Trophoblast cell (in vitro differentiated cells and primary cell): ENCODE data around the gene DESI2.

Source experiments
- DNase-seq, 2 donors: peaks; one replicate each; pipeline ENCODE4 v3.0.0-alpha.2; 2016
- H2AFZ ChIP-seq: 2 replicates; pipeline ENCODE4 v1.6.1; 2013; ENCODE audit warnings: low read length, moderate library complexity, mild to moderate bottlenecking; ENCODE audit not compliant: insufficient read depth, poor library complexity
- H2AK5ac ChIP-seq: 2 replicates; pipeline ENCODE4 v1.6.1; 2013; ENCODE audit warnings: mild to moderate bottlenecking, low read length
- H2BK120ac ChIP-seq: 2 replicates; pipeline ENCODE4 v1.6.1; 2013; ENCODE audit warnings: low read length, mild to moderate bottlenecking, moderate library complexity; ENCODE audit not compliant: insufficient read depth, poor library complexity
- H2BK12ac ChIP-seq: 2 replicates; pipeline ENCODE4 v1.6.1; 2013; ENCODE audit warnings: mild to moderate bottlenecking, low read length, moderate library complexity
- H2BK5ac ChIP-seq: 2 replicates; pipeline ENCODE4 v1.6.1; 2013; ENCODE audit warnings: low read length, low read depth, moderate library complexity, mild to moderate bottlenecking; ENCODE audit not compliant: poor library complexity
- H3K14ac ChIP-seq: 2 replicates; pipeline ENCODE4 v1.6.1; 2013; ENCODE audit warnings: mild to moderate bottlenecking, low read length
- H3K18ac ChIP-seq: 2 replicates; pipeline ENCODE4 v1.6.1; 2013; ENCODE audit warnings: mild to moderate bottlenecking, low read length
- H3K23ac ChIP-seq: 2 replicates; pipeline ENCODE4 v1.6.1; 2013; ENCODE audit warnings: low read length
- H3K27ac ChIP-seq: 2 replicates; pipeline ENCODE4 v1.5.1; 2013; ENCODE audit warnings: low read depth, mild to moderate bottlenecking, inconsistent platforms, low read length, moderate library complexity
- H3K27me3 ChIP-seq: 2 replicates; pipeline ENCODE4 v1.6.1; 2013; ENCODE audit warnings: inconsistent platforms, mild to moderate bottlenecking, low read length, moderate library complexity; ENCODE audit not compliant: insufficient read depth
- H3K36me3 ChIP-seq, 2 experiments: 1 replicate in 1 of 2; 2 replicates in 1 of 2; pipeline ENCODE4 v1.6.1; 2013; ENCODE audit warnings: low read length in 2 of 2, mild to moderate bottlenecking in 2 of 2, moderate library complexity in 1 of 2; ENCODE audit not compliant: insufficient read depth in 2 of 2, control insufficient read depth in 1 of 2
- H3K4ac ChIP-seq: 2 replicates; pipeline ENCODE4 v1.6.1; 2013; ENCODE audit warnings: low read depth, mild to moderate bottlenecking, low read length, moderate library complexity
- H3K4me1 ChIP-seq, 2 experiments: 1 replicate in 1 of 2; 2 replicates in 1 of 2; pipeline ENCODE4 v1.6.1; 2013; ENCODE audit warnings: low read length in 2 of 2, mild to moderate bottlenecking in 2 of 2, moderate library complexity in 1 of 2; ENCODE audit not compliant: insufficient read depth in 2 of 2, control insufficient read depth in 1 of 2
- H3K4me2 ChIP-seq: 2 replicates; pipeline ENCODE4 v1.6.1; 2013; ENCODE audit warnings: inconsistent platforms, mild to moderate bottlenecking, low read length, moderate library complexity
- H3K4me3 ChIP-seq: 2 replicates; pipeline ENCODE4 v1.5.1; 2013; ENCODE audit warnings: mild to moderate bottlenecking, low read depth, low read length, inconsistent platforms
- H3K79me1 ChIP-seq: one replicate; pipeline ENCODE4 v1.6.1; 2013; ENCODE audit warnings: low read length
- H3K79me2 ChIP-seq: 2 replicates; pipeline ENCODE4 v1.6.1; 2013; ENCODE audit warnings: low read length, mild to moderate bottlenecking; ENCODE audit not compliant: control insufficient read depth, insufficient read depth, poor library complexity
- H3K9ac ChIP-seq: 2 replicates; pipeline ENCODE4 v1.6.1; 2013; ENCODE audit warnings: mild to moderate bottlenecking, low read length
- H3K9me3 ChIP-seq: 2 replicates; pipeline ENCODE4 v1.6.1; 2013; ENCODE audit warnings: low read depth, mild to moderate bottlenecking, control low read depth, inconsistent platforms, low read length; ENCODE audit not compliant: insufficient read depth
- H4K12ac ChIP-seq: 2 replicates; pipeline ENCODE4 v1.6.1; 2013; ENCODE audit warnings: low read depth, mild to moderate bottlenecking, low read length, moderate library complexity
- H4K8ac ChIP-seq: 2 replicates; pipeline ENCODE4 v1.6.1; 2013; ENCODE audit warnings: low read depth, mild to moderate bottlenecking, low read length, moderate library complexity
- H4K91ac ChIP-seq: one replicate; pipeline ENCODE4 v1.6.1; 2013; ENCODE audit warnings: low read depth, mild to moderate bottlenecking, low read length, moderate library complexity
- WGBS: extraction: QIAGEN DNeasy Blood & Tissue Kit; methylation state at CpG from one replicate; pipeline ENCODE4 v1.1.7; 2013; ENCODE audit warnings: missing lambda C conversion rate; ENCODE audit not compliant: insufficient read length, insufficient coverage; ENCODE audit errors: extremely low coverage; 5-methylcytosine and 5-hydroxymethylcytosine counted together

DESI2 gene

DNA sequence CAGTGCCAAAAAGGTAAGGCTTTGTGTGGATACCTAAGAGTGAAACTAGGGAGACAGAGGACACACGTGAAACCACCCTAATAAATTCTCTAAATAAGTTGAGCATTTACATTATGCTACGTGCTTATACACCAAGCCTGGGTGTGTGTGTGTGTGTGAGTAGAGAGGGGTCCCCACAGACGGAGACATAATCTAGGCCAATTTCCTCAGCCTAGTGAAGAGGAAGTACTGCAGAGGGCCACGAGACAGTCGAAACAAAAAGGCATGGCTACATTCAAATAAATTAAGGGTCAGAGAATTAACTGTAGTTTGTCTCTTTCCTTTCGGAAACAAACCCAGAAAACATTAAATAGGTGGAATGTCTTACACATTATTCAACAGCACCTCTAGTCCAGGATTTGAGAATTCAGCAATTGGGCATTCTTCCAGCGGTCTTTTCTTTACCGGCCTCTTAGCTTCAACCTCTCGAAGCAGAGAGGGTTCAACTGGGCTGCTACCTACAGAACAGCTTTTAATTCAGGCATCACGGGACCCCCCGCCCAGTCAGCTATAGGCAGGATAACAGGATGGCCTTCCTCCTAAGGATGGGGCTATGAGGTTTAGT lies 75.0 kb downstream of the DESI2 start:
- peaks cover 3% of the 10 kb centered on the region for H3K9me3 ChIP-seq
- no CpG with 5 or more reads among the region's 11 CpGs for WGBS
- H2BK5ac ChIP-seq = no peak overlapping the region
- H3K27me3 ChIP-seq = no peaks in the 10 kb centered on the region
- H4K8ac ChIP-seq = no peak overlapping the region
- no peak for DNase-seq
- no peak overlapping the region for H3K23ac ChIP-seq
- no peak overlapping the region for H2BK120ac ChIP-seq
- H3K4me1 ChIP-seq = peaks cover 6 to 8% of the 10 kb centered on the region in 2 experiments
- no peak overlapping the region for H3K27ac ChIP-seq
- no peak overlapping the region for H2AFZ ChIP-seq
- H3K79me2 ChIP-seq = peaks cover 6% of the 10 kb centered on the region
- no peak overlapping the region for H3K4ac ChIP-seq
- no peak overlapping the region for H4K91ac ChIP-seq
- H3K4me3 ChIP-seq = no peak overlapping the region
- H3K14ac ChIP-seq = no peak overlapping the region
- H3K18ac ChIP-seq = no peak overlapping the region
- no peak overlapping the region for H2BK12ac ChIP-seq
- H4K12ac ChIP-seq = no peak overlapping the region
- no peaks in the 10 kb centered on the region for H3K36me3 ChIP-seq
- no peak overlapping the region for H2AK5ac ChIP-seq
- peaks cover 12% of the 10 kb centered on the region for H3K79me1 ChIP-seq
- H3K9ac ChIP-seq = no peak overlapping the region
- no peak overlapping the region for H3K4me2 ChIP-seq

DNA sequence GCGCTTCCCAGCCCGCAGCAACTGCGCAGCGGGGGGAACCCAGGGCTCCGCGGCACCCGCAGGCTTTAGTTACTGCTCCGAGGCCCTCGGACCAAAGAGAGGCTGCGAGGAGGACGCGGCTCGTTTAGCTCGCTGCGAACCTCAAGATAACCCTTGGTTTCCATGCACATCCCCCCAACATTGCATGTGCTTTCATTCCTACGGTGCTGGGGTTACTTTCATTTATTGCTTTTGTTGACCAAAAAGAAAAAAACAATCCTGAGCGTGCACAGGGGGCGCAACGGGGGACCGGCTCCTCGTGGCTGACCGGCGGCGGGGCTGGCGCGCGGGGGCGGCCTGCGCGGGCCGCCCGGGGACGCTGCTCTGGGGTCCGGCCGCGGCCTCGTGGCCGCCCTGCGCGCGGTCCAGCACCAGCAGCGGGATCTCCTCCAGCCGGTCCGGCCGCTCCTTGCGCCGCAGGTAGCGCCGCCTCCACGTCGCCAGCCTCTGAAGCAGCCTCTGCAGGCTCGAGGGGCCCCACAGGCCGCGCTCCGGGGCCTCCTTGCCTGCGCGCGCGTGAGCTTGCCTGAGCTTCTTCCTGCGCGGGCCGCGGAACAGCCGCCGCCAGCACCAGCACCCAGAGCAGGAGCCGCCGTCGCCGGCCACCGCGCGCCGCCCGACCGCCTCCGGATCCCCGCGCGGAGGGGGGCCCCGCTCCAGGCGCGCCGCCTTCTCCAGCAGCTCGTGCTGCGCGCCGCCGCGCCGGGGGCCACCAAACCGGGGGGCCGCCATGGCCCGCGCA lies 77.4 kb downstream of the DESI2 start:
- peaks cover 6 to 8% of the 10 kb centered on the region in 2 experiments for H3K4me1 ChIP-seq
- peaks cover 6% of the 10 kb centered on the region for H3K79me2 ChIP-seq
- peak overlapping the region; percentile 88 for H4K8ac ChIP-seq
- peak overlapping the region; percentile 19 for H3K18ac ChIP-seq
- H4K91ac ChIP-seq = peak overlapping the region; percentile 84
- WGBS = no CpG with 5 or more reads among the region's 94 CpGs
- H3K14ac ChIP-seq = peak overlapping the region; percentile 77
- peaks cover 16% of the 10 kb centered on the region for H3K79me1 ChIP-seq
- H2BK12ac ChIP-seq = peak overlapping the region; percentile 11
- peak overlapping the region; percentile 66 for H2AFZ ChIP-seq
- H3K27me3 ChIP-seq = no peaks in the 10 kb centered on the region
- H2AK5ac ChIP-seq = no peak overlapping the region
- H3K4me3 ChIP-seq = peak overlapping the region; percentile 52
- no peak overlapping the region for H3K9ac ChIP-seq
- peak overlapping the region; percentile 91 for H4K12ac ChIP-seq
- peaks cover 3% of the 10 kb centered on the region for H3K9me3 ChIP-seq
- H3K4me2 ChIP-seq = peak overlapping the region; percentile 65
- no peak overlapping the region for H3K23ac ChIP-seq
- peak; percentile 21 to 53 for DNase-seq
- no peak overlapping the region for H3K27ac ChIP-seq
- peak overlapping the region; percentile 28 for H3K4ac ChIP-seq
- peak overlapping the region; percentile 32 for H2BK5ac ChIP-seq
- H3K36me3 ChIP-seq = no peaks in the 10 kb centered on the region
- peak overlapping the region; percentile 30 for H2BK120ac ChIP-seq

DNA sequence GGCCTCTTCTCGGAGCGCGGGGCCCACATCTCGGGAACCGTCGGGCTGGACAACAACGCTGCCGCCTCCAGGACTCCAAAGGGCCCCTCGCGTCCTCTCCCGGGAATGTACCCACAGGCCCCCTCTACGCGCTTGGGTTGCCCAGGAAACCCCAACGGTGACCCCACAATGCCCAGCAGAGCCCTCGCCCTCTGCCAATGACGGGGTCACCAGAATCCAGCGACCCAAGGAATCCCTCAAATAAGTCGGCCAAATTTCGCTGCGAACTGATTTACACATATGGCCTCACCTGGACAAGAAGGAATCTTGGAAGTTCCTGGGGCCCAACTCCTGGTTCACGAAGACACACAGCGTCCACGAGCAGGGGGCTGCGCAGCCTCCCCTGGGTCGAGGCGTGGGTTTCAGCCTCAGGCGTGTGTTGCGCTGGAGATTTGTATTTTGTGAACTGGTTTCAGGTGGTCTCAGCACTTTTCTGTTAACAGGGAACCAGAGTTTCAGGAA lies 78.1 kb downstream of the DESI2 start:
- H3K27ac ChIP-seq = no peak overlapping the region
- peak overlapping the region; percentile 65 for H3K4me2 ChIP-seq
- H3K36me3 ChIP-seq = no peaks in the 10 kb centered on the region
- no peaks in the 10 kb centered on the region for H3K27me3 ChIP-seq
- H4K8ac ChIP-seq = peak overlapping the region; percentile 88
- WGBS = no CpG with 5 or more reads among the region's 28 CpGs
- H3K4me3 ChIP-seq = peak overlapping the region; percentile 52
- H4K91ac ChIP-seq = peak overlapping the region; percentile 84
- H3K18ac ChIP-seq = peak overlapping the region; percentile 19
- H3K14ac ChIP-seq = peak overlapping the region; percentile 77
- peaks cover 18% of the 10 kb centered on the region for H3K79me1 ChIP-seq
- no peak overlapping the region for H2AK5ac ChIP-seq
- H3K4ac ChIP-seq = no peak overlapping the region
- H3K79me2 ChIP-seq = peaks cover 6% of the 10 kb centered on the region
- H3K9ac ChIP-seq = no peak overlapping the region
- DNase-seq = no peak
- peak overlapping the region; percentile 8 for H2BK120ac ChIP-seq
- H2BK5ac ChIP-seq = no peak overlapping the region
- peak overlapping the region; percentile 91 for H4K12ac ChIP-seq
- peaks cover 6 to 8% of the 10 kb centered on the region in 2 experiments for H3K4me1 ChIP-seq
- H3K9me3 ChIP-seq = peaks cover 6% of the 10 kb centered on the region
- no peak overlapping the region for H2BK12ac ChIP-seq
- peak overlapping the region; percentile 66 for H2AFZ ChIP-seq
- no peak overlapping the region for H3K23ac ChIP-seq

DNA sequence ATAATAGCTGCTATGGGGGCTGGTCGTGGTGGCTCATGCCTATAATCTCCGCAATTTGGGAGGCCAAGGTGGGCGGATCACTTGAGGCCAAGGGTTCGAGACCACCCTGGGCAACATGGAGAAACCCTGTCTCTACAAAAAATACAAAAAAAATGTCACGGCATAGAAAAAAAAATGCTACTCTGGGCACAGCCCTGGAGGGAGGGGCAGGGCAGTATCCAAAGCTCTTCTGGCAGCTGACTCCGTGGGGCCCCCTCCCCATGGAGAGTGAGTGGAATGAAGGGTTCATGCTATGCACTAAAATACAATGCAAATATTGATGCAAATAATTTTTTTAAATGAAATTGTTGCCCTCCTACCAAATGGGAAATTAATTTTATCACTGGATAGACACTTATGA lies 78.7 kb downstream of the DESI2 start:
- no peaks in the 10 kb centered on the region for H3K36me3 ChIP-seq
- H3K27me3 ChIP-seq = no peaks in the 10 kb centered on the region
- DNase-seq = no peak
- H3K14ac ChIP-seq = no peak overlapping the region
- no peak overlapping the region for H3K18ac ChIP-seq
- no peak overlapping the region for H4K12ac ChIP-seq
- H3K4me2 ChIP-seq = no peak overlapping the region
- H3K79me1 ChIP-seq = peaks cover 20% of the 10 kb centered on the region
- H2BK5ac ChIP-seq = no peak overlapping the region
- no peak overlapping the region for H2AK5ac ChIP-seq
- H3K23ac ChIP-seq = no peak overlapping the region
- no peak overlapping the region for H3K9ac ChIP-seq
- H3K4me3 ChIP-seq = no peak overlapping the region
- peaks cover 6% of the 10 kb centered on the region for H3K79me2 ChIP-seq
- WGBS = no CpG with 5 or more reads among the region's 6 CpGs
- no peak overlapping the region for H3K4ac ChIP-seq
- no peak overlapping the region for H4K91ac ChIP-seq
- peaks cover 6 to 8% of the 10 kb centered on the region in 2 experiments for H3K4me1 ChIP-seq
- no peak overlapping the region for H3K27ac ChIP-seq
- H2AFZ ChIP-seq = no peak overlapping the region
- no peak overlapping the region for H2BK120ac ChIP-seq
- H4K8ac ChIP-seq = no peak overlapping the region
- no peak overlapping the region for H2BK12ac ChIP-seq
- peaks cover 6% of the 10 kb centered on the region for H3K9me3 ChIP-seq
